Upper lobe of right lung (tissue), 1 donor: Measurements from ENCODE around the gene RNF213. TPM values are rescaled to one million over a fixed set of nuclear protein-coding genes. Genes with fewer than 3 reads are reported as not detected.

Experiments used
- ATAC-seq: fragments of 200-7000 bp; cut with Tn5 transposase; one replicate; pipeline ENCODE4 v1.9.1; 2020; ENCODE audit warnings: mild to moderate bottlenecking, moderate library complexity
- DNase-seq: peaks from one replicate; pipeline ENCODE4 v3.0.0-alpha.2; 2020
- H3K27ac ChIP-seq: fragments of 200-600 bp; one replicate; pipeline ENCODE4 v1.8.0; 2022
- H3K27me3 ChIP-seq: fragments of 200-600 bp; one replicate; pipeline ENCODE4 v1.8.0; 2022; ENCODE audit warnings: mild to moderate bottlenecking
- H3K36me3 ChIP-seq: fragments of 200-600 bp; one replicate; pipeline ENCODE4 v1.8.0; 2022
- H3K4me1 ChIP-seq: fragments of 200-600 bp; one replicate; pipeline ENCODE4 v1.8.0; 2022
- H3K4me3 ChIP-seq: fragments of 200-600 bp; one replicate; pipeline ENCODE4 v1.8.0; 2022; ENCODE audit warnings: mild to moderate bottlenecking
- H3K9me3 ChIP-seq: fragments of 200-600 bp; one replicate; pipeline ENCODE4 v1.8.0; 2022
- intact Hi-C: fragments of 100-400 bp; cut with DNase I; formaldehyde crosslinking; loops from one replicate; pipeline ENCODE4 v1.11.0; 2022
- total RNA-seq: library from RNA; stranded (reverse); fragmentation: NEBNext Ultra II Directional; extraction: Animal tissue kit (Norgen Biotek cat#: 25700); gene quantifications from one replicate; pipeline ENCODE4 v1.2.1, GENCODE V29; 2021
- TF ChIP-seq, protein P1 (sequence below): fragments of 200-600 bp; IDR thresholded peaks from one replicate; pipeline ENCODE4 v1.8.0; 2022; ENCODE audit warnings: antibody characterized with exemption
- donor health status: DM: no; HTN: yes; CAD: no; lungs with severe emphysema.

RNF213 gene
- total RNA-seq, 1 donor from 2014 or later: 236 TPM

DNA sequence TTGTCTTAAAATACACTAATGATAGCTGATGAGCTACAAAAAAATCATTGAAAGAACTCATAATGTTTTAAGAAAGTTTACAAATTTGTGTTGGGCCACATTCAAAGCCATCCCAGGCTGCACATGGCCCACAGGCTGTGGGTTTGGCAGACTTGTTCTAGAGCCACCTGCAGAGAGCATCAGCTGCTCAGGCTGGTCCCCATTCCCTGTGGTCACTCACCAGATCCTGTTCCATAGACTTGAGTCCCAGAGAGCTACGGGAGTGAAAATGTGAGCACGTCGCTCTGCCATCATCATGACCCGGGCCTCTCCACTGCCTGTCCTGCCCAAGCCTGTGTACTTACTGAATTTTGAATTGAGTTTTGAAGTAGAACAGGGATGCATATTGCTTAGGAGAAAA, 33.5 kb upstream of the RNF213 start:
- H3K27me3 ChIP-seq: no peaks in the 10 kb centered on the region
- H3K27ac ChIP-seq: no peak overlapping the region
- no peaks in the 10 kb centered on the region for H3K4me1 ChIP-seq
- TF ChIP-seq, protein P1, sequence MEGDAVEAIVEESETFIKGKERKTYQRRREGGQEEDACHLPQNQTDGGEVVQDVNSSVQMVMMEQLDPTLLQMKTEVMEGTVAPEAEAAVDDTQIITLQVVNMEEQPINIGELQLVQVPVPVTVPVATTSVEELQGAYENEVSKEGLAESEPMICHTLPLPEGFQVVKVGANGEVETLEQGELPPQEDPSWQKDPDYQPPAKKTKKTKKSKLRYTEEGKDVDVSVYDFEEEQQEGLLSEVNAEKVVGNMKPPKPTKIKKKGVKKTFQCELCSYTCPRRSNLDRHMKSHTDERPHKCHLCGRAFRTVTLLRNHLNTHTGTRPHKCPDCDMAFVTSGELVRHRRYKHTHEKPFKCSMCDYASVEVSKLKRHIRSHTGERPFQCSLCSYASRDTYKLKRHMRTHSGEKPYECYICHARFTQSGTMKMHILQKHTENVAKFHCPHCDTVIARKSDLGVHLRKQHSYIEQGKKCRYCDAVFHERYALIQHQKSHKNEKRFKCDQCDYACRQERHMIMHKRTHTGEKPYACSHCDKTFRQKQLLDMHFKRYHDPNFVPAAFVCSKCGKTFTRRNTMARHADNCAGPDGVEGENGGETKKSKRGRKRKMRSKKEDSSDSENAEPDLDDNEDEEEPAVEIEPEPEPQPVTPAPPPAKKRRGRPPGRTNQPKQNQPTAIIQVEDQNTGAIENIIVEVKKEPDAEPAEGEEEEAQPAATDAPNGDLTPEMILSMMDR: no peak
- no peak overlapping the region for H3K4me3 ChIP-seq
- no peaks in the 10 kb centered on the region for H3K9me3 ChIP-seq
- intact Hi-C loops: no loop called here
- peaks cover 7% of the 10 kb centered on the region for H3K36me3 ChIP-seq
- ATAC-seq: no peak
- no peak for DNase-seq

DNA sequence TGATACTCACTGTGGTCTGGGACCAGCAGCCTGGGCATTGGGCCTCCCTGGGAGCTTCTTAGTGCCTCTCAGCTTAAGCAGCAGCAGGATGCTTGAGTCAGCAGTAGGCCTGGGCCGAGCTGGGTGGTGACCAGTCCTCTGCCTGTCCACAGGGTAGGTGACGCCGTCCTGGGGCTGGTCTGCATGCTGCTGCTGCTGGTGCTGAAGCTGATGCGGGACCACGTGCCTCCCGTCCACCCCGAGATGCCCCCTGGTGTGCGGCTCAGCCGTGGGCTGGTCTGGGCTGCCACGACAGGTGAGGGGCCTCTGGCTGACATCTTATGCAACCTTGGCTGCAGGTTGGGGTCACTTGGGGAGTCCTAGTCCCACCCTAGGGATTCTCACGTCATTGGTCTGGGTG, 33.0 kb upstream of the RNF213 start:
- intact Hi-C loops: no loop called here

DNA sequence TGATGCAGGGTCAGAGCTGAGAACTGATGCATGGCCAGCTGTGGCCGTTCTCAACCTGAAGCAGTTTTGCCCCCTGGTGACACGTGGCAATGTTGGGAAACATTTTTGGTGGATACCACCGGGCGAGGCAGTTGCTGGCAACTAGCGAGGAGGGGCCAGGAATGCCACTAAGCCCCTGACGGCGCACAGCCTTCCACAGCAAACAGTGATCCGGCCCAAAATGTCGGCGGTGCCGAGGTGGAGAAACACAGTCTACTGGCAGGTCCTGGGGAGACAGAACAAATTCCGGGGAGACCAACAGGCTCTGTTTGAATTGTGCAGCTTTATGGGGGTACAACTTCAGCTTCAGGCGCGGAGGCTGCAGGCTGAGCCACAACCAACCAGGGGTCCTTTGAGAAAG, 32.2 kb upstream of the RNF213 start:
- no peaks in the 10 kb centered on the region for H3K4me1 ChIP-seq
- intact Hi-C loops: no loop called here
- TF ChIP-seq, protein P1: no peak
- DNase-seq (no peak), ATAC-seq (no peak)
- no peak overlapping the region for H3K27ac ChIP-seq
- no peak overlapping the region for H3K4me3 ChIP-seq
- H3K27me3 ChIP-seq: no peaks in the 10 kb centered on the region
- peaks cover 8% of the 10 kb centered on the region for H3K9me3 ChIP-seq
- H3K36me3 ChIP-seq: peaks cover 7% of the 10 kb centered on the region

More for the DNA sequence above, 33.0 kb upstream of the RNF213 start:
- Histone ChIP-seq H3K27ac (no peak overlapping the region), H3K27me3 (no peaks in the 10 kb centered on the region), H3K4me1 (no peaks in the 10 kb centered on the region), H3K36me3 (peaks cover 7% of the 10 kb centered on the region), H3K9me3 (peaks cover 1% of the 10 kb centered on the region), H3K4me3 (no peak overlapping the region)
- DNase-seq (no peak), ATAC-seq (no peak)
- TF ChIP-seq, protein P1: no peak

DNA sequence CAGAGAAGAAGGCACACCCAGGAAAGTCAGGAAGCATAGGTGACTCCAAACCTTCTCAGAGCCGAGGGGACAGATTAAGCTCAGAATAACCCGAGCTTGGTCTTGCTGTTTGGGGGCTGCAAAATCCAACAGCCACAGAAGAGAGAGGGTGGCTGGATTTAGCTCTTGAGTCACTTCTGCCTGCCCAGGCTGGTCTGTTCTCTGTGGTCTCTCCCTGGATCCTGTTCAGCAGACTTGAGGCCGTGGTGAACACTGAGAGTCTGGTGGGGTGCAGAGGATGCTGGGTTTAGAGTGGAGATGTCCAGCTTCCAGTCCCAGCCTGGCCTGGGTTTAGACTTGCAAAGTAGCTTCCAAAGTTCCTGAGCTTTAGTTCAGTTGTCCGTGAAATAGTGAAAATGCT, 31.6 kb upstream of the RNF213 start:
- no peaks in the 10 kb centered on the region for H3K4me1 ChIP-seq
- intact Hi-C loops: no loop called here

DNA sequence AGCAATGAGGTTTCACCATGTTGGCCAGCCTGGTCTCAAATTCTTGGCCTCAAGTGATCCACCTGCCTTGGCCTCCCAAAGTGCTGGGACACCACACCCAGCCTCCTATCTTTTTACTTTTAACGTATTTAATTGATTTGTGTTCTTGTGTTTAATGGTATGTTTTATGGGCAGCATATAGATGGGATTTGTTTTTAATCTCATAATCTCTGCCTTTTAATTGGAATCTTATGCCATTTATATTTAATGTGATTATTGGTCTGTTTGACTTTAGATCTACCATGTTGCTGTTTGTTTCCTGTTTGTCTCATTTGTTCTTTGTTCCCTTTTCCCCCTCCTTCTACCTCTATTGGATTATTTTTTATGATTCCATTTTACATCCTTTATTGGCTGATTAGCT, 28.2 kb upstream of the RNF213 start:
- Histone ChIP-seq H3K36me3 (peaks cover 31% of the 10 kb centered on the region), H3K4me1 (no peaks in the 10 kb centered on the region), H3K27ac (no peak overlapping the region), H3K27me3 (no peaks in the 10 kb centered on the region), H3K9me3 (peaks cover 8% of the 10 kb centered on the region), H3K4me3 (no peak overlapping the region)
- DNase-seq (no peak), ATAC-seq (no peak)
- TF ChIP-seq, protein P1: no peak
- intact Hi-C loops: no loop called here

More for the DNA sequence above, 31.6 kb upstream of the RNF213 start:
- ATAC-seq (no peak), DNase-seq (no peak)
- Histone ChIP-seq H3K27me3 (no peaks in the 10 kb centered on the region), H3K9me3 (peaks cover 8% of the 10 kb centered on the region), H3K4me3 (no peak overlapping the region), H3K27ac (no peak overlapping the region), H3K36me3 (peaks cover 7% of the 10 kb centered on the region)
- TF ChIP-seq, protein P1: no peak

DNA sequence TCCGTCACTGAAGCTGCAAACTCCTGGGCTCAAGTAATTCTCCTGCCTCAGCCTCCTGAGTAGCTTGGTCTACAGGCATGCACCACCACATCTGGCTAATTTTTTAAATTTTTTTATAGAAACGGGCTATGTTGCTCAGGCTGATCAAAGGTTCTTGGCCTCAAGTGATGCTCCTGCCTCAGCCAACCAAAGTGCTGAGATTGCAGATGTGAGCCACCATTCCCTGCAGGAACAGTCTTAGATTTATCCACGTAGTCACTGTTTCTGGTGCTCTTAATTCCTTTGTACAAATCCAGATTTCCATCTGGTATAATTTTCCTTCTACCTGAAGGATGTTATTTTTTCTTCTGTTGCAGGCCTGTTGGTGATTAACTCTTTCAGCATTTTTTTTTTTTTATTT, 27.4 kb upstream of the RNF213 start:
- Histone ChIP-seq H3K27ac (no peak overlapping the region), H3K4me1 (no peaks in the 10 kb centered on the region), H3K4me3 (no peak overlapping the region), H3K9me3 (peaks cover 8% of the 10 kb centered on the region), H3K36me3 (peaks cover 32% of the 10 kb centered on the region), H3K27me3 (no peaks in the 10 kb centered on the region)
- intact Hi-C loops: no loop called here
- TF ChIP-seq, protein P1: no peak
- ATAC-seq (no peak), DNase-seq (no peak)
